IMR-90 (cell line): ENCODE results near the gene PTCH2.

Experiments used
- BHLHE40 ChIP-seq: fragments of 150-350 bp; IDR thresholded peaks from 2 replicates; pipeline ENCODE4 v1.6.1; 2016; ENCODE audit warnings: mild to moderate bottlenecking, low read depth, low read length
- CEBPB ChIP-seq: IDR thresholded peaks from 2 replicates; pipeline ENCODE4 v1.6.1; 2012; ENCODE audit warnings: low read depth, low read length, improper control_type of control experiment
- CHD1 ChIP-seq: IDR thresholded peaks from 2 replicates; pipeline ENCODE4 v1.6.1; 2012; ENCODE audit warnings: low read depth, low read length, improper control_type of control experiment
- FOS ChIP-seq: fragments of 150-350 bp; IDR thresholded peaks from 2 replicates; pipeline ENCODE4 v1.6.1; 2016; ENCODE audit warnings: low read depth, low read length
- MAFK ChIP-seq: IDR thresholded peaks from 2 replicates; pipeline ENCODE4 v1.6.1; 2012; ENCODE audit warnings: low read depth, low read length, improper control_type of control experiment
- MAZ ChIP-seq: IDR thresholded peaks from 2 replicates; pipeline ENCODE4 v1.6.1; 2012; ENCODE audit warnings: low read depth, mild to moderate bottlenecking, low read length, improper control_type of control experiment, moderate library complexity, borderline replicate concordance
- MXI1 ChIP-seq: IDR thresholded peaks from 2 replicates; pipeline ENCODE4 v1.6.1; 2012; ENCODE audit warnings: low read depth, mild to moderate bottlenecking, low read length, moderate library complexity, borderline replicate concordance
- POLR2A ChIP-seq: IDR thresholded peaks from 2 replicates; pipeline ENCODE4 v1.6.1; 2012; ENCODE audit warnings: mild to moderate bottlenecking, low read depth, low read length
- RAD21 ChIP-seq: IDR thresholded peaks from 2 replicates; pipeline ENCODE4 v1.6.1; 2012; ENCODE audit warnings: low read length, improper control_type of control experiment
- RFX5 ChIP-seq: IDR thresholded peaks from 2 replicates; pipeline ENCODE4 v1.8.0; 2012; ENCODE audit warnings: low read depth, mild to moderate bottlenecking, low read length, moderate library complexity
- SMC3 ChIP-seq: fragments of 150-350 bp; IDR thresholded peaks from 2 replicates; pipeline ENCODE4 v1.6.1; 2016; ENCODE audit warnings: low read depth, mild to moderate bottlenecking, antibody characterized with exemption, low read length, moderate library complexity
- TF ChIP-seq, protein P1 (sequence below): conservative IDR thresholded peaks from 2 replicates; pipeline ENCODE4 v1.5.1; 2012; ENCODE audit warnings: mild to moderate bottlenecking, low read depth, low read length, improper control_type of control experiment
- TF ChIP-seq, protein P2 (sequence below): fragments of 150-350 bp; IDR thresholded peaks from 2 replicates; pipeline ENCODE4 v1.6.1; 2017; ENCODE audit warnings: mild to moderate bottlenecking, antibody characterized with exemption, low read length, low read depth

DNA sequence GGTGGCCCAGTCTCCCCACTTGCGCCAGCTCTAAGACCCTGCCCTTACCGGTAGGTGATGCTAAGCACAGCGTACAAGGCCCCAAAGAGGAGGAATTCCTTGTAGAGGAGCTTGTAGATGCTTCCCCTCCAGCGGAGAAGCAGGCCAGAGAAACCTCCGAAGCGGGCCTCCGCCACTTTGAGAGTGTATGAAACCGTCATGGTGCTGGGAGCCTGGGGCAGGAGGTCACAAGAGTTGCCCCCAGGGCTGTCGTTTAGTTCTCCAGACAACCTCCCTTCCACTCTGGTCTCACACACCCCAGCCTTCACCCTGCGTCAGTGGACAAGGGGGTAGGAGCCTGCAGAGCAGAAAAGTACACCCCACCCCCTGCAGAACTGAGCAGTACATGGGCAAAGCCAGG lies 55.5 kb downstream of the PTCH2 start:
- TF ChIP-seq, protein P1, sequence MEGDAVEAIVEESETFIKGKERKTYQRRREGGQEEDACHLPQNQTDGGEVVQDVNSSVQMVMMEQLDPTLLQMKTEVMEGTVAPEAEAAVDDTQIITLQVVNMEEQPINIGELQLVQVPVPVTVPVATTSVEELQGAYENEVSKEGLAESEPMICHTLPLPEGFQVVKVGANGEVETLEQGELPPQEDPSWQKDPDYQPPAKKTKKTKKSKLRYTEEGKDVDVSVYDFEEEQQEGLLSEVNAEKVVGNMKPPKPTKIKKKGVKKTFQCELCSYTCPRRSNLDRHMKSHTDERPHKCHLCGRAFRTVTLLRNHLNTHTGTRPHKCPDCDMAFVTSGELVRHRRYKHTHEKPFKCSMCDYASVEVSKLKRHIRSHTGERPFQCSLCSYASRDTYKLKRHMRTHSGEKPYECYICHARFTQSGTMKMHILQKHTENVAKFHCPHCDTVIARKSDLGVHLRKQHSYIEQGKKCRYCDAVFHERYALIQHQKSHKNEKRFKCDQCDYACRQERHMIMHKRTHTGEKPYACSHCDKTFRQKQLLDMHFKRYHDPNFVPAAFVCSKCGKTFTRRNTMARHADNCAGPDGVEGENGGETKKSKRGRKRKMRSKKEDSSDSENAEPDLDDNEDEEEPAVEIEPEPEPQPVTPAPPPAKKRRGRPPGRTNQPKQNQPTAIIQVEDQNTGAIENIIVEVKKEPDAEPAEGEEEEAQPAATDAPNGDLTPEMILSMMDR, result no peak
- TF ChIP-seq SMC3 (no peak), MAFK (no peak), RAD21 (no peak), POLR2A (no peak), BHLHE40 (no peak), RFX5 (no peak), MXI1 (no peak), CHD1 (no peak), MAZ (no peak), FOS (no peak), CEBPB (no peak)
- TF ChIP-seq, protein P2, sequence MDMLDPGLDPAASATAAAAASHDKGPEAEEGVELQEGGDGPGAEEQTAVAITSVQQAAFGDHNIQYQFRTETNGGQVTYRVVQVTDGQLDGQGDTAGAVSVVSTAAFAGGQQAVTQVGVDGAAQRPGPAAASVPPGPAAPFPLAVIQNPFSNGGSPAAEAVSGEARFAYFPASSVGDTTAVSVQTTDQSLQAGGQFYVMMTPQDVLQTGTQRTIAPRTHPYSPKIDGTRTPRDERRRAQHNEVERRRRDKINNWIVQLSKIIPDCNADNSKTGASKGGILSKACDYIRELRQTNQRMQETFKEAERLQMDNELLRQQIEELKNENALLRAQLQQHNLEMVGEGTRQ, result no peak
